VCaP (cell line): ENCODE data around the gene RAD51B.

Experiments used
- H3K27ac ChIP-seq: fragments of 450-650 bp; 2 replicates; pipeline ENCODE4 v1.5.1; 2017
- TF ChIP-seq, protein P1 (sequence below): fragments of 450-650 bp; conservative IDR thresholded peaks from 2 replicates; pipeline ENCODE4 v1.5.1; 2017; ENCODE audit warnings: mild to moderate bottlenecking, moderate library complexity

Gene RAD51B

DNA sequence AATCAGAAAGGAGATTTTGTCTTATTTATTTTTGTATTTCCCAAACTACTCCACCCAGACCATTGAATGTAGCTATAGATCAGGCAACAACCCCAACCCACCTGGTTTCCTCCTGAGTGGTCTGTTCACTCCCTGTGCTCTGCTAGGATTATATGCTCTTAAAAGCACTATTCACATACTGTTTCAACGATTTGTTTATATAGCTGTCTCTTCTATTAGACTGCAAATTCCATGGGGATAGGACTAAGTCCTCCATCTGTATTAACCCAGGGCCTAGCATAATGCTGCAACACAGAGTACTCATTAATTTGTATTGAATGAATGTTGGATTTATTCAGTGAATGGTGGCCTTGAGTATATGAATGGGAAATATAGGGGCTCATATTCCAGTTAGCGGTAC is 307.6 kb downstream of the RAD51B start:
- no peak overlapping the region for H3K27ac ChIP-seq
- TF ChIP-seq, protein P1, sequence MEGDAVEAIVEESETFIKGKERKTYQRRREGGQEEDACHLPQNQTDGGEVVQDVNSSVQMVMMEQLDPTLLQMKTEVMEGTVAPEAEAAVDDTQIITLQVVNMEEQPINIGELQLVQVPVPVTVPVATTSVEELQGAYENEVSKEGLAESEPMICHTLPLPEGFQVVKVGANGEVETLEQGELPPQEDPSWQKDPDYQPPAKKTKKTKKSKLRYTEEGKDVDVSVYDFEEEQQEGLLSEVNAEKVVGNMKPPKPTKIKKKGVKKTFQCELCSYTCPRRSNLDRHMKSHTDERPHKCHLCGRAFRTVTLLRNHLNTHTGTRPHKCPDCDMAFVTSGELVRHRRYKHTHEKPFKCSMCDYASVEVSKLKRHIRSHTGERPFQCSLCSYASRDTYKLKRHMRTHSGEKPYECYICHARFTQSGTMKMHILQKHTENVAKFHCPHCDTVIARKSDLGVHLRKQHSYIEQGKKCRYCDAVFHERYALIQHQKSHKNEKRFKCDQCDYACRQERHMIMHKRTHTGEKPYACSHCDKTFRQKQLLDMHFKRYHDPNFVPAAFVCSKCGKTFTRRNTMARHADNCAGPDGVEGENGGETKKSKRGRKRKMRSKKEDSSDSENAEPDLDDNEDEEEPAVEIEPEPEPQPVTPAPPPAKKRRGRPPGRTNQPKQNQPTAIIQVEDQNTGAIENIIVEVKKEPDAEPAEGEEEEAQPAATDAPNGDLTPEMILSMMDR = no peak

GRCh38 chr14:68131907-68132306 is 312.3 kb downstream of the RAD51B start:
- TF ChIP-seq, protein P1 = no peak
- no peak overlapping the region for H3K27ac ChIP-seq

GRCh38 chr14:68132563-68133121 is 313.1 kb downstream of the RAD51B start:
- H3K27ac ChIP-seq = no peak overlapping the region
- TF ChIP-seq, protein P1 = no peak

GRCh38 chr14:68133856-68134255 is 314.3 kb downstream of the RAD51B start:
- TF ChIP-seq, protein P1 = no peak
- no peak overlapping the region for H3K27ac ChIP-seq

- TF ChIP-seq, protein P1 = no peak
- no peak overlapping the region for H3K27ac ChIP-seq
Measured at GRCh38 chr14:68135028-68135427, 315.4 kb downstream of the RAD51B start.

GRCh38 chr14:68135566-68135965 is 316.0 kb downstream of the RAD51B start:
- H3K27ac ChIP-seq = no peak overlapping the region
- TF ChIP-seq, protein P1 = no peak

DNA sequence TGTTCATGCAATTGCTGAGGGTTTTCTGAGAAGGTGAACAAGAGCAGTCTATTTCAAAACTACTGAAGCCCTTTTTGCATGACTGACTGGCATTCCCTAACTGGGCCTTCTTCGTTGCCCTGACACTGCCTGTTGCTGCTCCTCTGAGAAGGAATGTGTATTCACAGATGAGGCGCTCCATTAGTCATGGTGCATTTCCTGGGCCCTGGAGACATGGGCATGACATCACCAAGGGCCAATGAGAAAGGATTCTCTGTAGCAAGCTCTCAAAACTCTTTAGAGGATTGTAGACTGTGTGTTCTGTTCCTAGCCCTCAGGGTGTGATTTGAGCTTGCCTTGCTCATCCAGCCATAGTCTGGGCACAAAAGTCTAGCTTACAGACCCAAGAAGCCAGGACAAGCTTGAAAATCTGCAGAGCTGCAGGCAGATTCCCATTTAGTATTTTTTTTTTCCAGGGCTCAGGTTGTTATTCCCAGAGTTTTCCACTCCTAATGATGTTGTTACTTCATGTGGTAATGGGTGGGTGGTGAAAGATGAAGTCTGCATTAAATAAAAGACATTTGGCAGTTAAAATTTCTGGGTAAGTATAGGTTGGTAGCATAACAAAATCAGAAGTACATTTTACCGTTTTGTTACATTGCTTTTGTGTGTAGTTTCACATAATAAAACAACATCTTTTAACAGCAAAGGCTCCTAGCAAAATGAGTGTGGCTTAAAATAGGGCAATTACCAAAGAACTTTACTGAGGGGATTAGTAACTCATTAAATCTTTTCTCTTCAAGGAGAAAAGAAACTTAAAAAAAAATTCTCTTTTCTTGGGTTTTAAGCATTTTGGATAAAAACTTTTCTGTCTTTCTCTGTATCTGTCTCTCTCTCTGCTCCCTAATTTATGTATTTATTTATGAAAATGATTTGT is 318.4 kb downstream of the RAD51B start:
- no peak overlapping the region for H3K27ac ChIP-seq
- TF ChIP-seq, protein P1 = no peak
